ENCODE data around the gene COX4I1.

- TF ChIP-seq CTCF (IDR thresholded peaks at IDR 0.05), result no peak
- no peak for TF ChIP-seq POLR2A (IDR thresholded peaks at IDR 0.05)
- TF ChIP-seq POLR2AphosphoS5 (IDR thresholded peaks at IDR 0.05; ENCODE audit: insufficient read depth in 1 of 2, low read depth in 1 of 2), result no peak
Measured at GRCh38 chr16:85781695-85782370, 17.7 kb upstream of the COX4I1 start.
